ENCODE measurements around the gene ADGRF1.
A peak's percentile ranks its signal among the peaks of the same experiment; 100 is the strongest.

ADGRF1 gene

GRCh38 chr6:47069156-47069555 is 27.0 kb upstream of the ADGRF1 start:
- Histone ChIP-seq H3K27me3 (no peaks in the 10 kb centered on the region), H3K9me3 (no peaks in the 10 kb centered on the region), H3K27ac (no peak overlapping the region), H3K36me3 (no peaks in the 10 kb centered on the region), H3K4me1 (ENCODE audit: control insufficient read depth in 1 of 2, insufficient read depth in 1 of 2, low read depth in 1 of 2, low read length in 1 of 2) (no peaks in the 10 kb centered on the region), H3K4me3 (ENCODE audit: low read depth in 1 of 2, low read length in 1 of 2) (no peak overlapping the region)
- no peak for TF ChIP-seq CTCF (IDR thresholded peaks at IDR 0.05)

- Histone ChIP-seq H3K9me3 (no peaks in the 10 kb centered on the region), H3K36me3 (no peaks in the 10 kb centered on the region), H3K4me3 (ENCODE audit: low read depth in 1 of 2, low read length in 1 of 2) (no peak overlapping the region), H3K4me1 (ENCODE audit: control insufficient read depth in 1 of 2, insufficient read depth in 1 of 2, low read depth in 1 of 2, low read length in 1 of 2) (peaks cover 6 to 20% of the 10 kb centered on the region in 2 experiments), H3K27me3 (no peaks in the 10 kb centered on the region), H3K27ac (no peak overlapping the region)
- TF ChIP-seq CTCF (IDR thresholded peaks at IDR 0.05), result no peak
Observed at GRCh38 chr6:47066418-47066817, 24.3 kb upstream of the ADGRF1 start.

- Histone ChIP-seq H3K27ac (no peak overlapping the region), H3K4me1 (ENCODE audit: control insufficient read depth in 1 of 2, insufficient read depth in 1 of 2, low read depth in 1 of 2, low read length in 1 of 2) (peaks cover 10 to 37% of the 10 kb centered on the region in 2 experiments), H3K27me3 (no peaks in the 10 kb centered on the region), H3K4me3 (ENCODE audit: low read depth in 1 of 2, low read length in 1 of 2) (no peak overlapping the region), H3K36me3 (no peaks in the 10 kb centered on the region), H3K9me3 (no peaks in the 10 kb centered on the region)
- TF ChIP-seq CTCF (IDR thresholded peaks at IDR 0.05), result no peak
Observed at GRCh38 chr6:47064274-47064673, 22.1 kb upstream of the ADGRF1 start.

GRCh38 chr6:47062346-47062745 is 20.2 kb upstream of the ADGRF1 start:
- Histone ChIP-seq H3K9me3 (no peaks in the 10 kb centered on the region), H3K4me3 (ENCODE audit: low read depth in 1 of 2, low read length in 1 of 2) (no peak overlapping the region), H3K36me3 (no peaks in the 10 kb centered on the region), H3K27ac (peak overlapping the region; percentile 36), H3K4me1 (ENCODE audit: control insufficient read depth in 1 of 2, insufficient read depth in 1 of 2, low read depth in 1 of 2, low read length in 1 of 2) (peaks cover 12 to 39% of the 10 kb centered on the region in 2 experiments), H3K27me3 (no peaks in the 10 kb centered on the region)
- TF ChIP-seq CTCF (IDR thresholded peaks at IDR 0.05), result no peak

- H3K36me3 ChIP-seq, result no peaks in the 10 kb centered on the region
- H3K4me1 ChIP-seq (ENCODE audit: control insufficient read depth in 1 of 2, insufficient read depth in 1 of 2, low read depth in 1 of 2, low read length in 1 of 2), result peaks cover 12 to 39% of the 10 kb centered on the region in 2 experiments
- H3K27me3 ChIP-seq, result no peaks in the 10 kb centered on the region
- no peak overlapping the region for H3K4me3 ChIP-seq (ENCODE audit: low read depth in 1 of 2, low read length in 1 of 2)
- H3K9me3 ChIP-seq, result no peaks in the 10 kb centered on the region
- TF ChIP-seq CTCF (IDR thresholded peaks at IDR 0.05), result no peak
- H3K27ac ChIP-seq, result no peak overlapping the region
Observed at GRCh38 chr6:47061309-47062300, 19.5 kb upstream of the ADGRF1 start.
